Epithelial cell of alveolus of lung (primary cell): ENCODE measurements around the gene DRD5. TPM values are rescaled to one million over a fixed set of nuclear protein-coding genes. Genes with fewer than 3 reads are reported as not detected.

Source experiments
- total RNA-seq: library from RNA; depleted of rRNA; stranded (reverse); fragments of >200 nt; gene quantifications from 2 replicates; pipeline ENCODE4 v1.2.1, GENCODE V29; 2015

Gene DRD5
- not detected in 2 replicates for total RNA-seq

GRCh38 chr4:9781343-9782135, at the start of gene DRD5:
Gene DRD5, plus strand, starts transcription at chr4:9781634. Its CDS starts 396 bp downstream, at chr4:9782030.

Other genes with a start within 250 kb of the DRD5 start
- gene SLC2A9, start 239.9 kb downstream of the DRD5 start, total RNA-seq, result 1.8 and 4.1 TPM in 2 replicates